Measurements from ENCODE around the gene ANKMY1.
"Not testable (repeated sequence)": the region's sequence is repeated elsewhere in the genome, so short reads cannot be mapped to it uniquely, and the experiment has no call there.

Gene ANKMY1

DNA sequence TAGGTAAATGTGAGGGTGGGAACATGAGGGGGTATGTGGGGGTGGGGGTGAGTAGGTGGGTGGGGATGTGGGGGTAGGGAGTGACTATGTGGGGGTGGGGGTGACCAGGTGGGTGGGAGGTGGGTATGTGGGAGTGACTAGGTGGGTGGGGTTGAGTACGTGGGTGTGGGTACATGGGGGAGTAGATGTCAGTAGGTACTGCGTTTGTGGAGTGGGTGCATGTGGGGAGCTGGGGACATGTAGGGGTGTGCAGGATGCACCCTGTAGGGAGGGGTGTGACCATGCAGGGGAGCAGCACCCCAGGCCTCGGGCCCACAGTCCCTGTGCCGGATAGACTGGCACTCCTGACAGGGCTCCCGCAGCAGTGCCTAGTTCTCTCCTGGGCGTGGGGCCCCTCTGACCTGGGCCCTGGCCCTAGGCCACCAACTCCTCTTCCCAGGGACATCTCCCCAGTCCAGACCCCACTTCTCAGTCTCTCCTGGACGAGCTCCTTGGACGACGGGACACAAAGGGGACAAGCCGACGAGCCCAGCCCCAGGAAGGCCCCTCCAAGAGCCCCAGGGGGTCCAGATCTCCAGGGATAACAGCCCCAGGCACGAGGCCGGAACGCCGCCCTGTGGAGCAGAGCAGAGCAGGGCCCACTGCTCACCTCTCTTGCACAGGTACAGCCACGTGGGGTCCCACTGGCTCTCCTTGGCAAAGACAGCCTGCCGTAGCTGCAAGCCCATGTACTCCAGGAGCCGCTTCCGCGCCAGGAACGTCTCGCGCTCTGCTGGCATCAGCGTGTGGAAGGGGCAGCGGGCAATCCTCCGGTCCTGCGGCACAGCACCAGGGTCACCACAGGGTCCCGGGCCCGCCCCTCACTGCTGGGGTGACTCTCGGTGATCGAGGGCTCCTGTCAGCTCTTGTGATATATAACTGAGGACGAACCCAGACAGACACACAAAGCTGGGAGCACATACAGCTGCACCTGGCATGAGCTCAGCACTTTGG lies 58.2 kb downstream of the ANKMY1 start:
- no peak for DNase-seq

DNA sequence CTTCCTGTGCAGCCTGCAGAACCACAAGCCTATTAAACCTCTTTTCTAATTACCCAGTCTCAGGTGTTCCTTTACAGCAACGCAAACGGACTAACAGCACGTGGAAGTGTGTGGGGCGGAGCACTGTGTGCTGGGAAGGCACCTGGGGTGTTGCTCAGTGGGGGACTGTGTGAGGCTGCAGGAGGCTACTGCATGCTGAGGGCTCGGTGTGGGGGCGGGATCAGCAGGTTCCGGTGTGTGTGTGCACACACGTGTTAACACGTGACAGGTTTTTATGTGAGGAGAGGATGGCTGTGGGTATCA lies 58.9 kb downstream of the ANKMY1 start:
- DNase-seq, result no peak

DNA sequence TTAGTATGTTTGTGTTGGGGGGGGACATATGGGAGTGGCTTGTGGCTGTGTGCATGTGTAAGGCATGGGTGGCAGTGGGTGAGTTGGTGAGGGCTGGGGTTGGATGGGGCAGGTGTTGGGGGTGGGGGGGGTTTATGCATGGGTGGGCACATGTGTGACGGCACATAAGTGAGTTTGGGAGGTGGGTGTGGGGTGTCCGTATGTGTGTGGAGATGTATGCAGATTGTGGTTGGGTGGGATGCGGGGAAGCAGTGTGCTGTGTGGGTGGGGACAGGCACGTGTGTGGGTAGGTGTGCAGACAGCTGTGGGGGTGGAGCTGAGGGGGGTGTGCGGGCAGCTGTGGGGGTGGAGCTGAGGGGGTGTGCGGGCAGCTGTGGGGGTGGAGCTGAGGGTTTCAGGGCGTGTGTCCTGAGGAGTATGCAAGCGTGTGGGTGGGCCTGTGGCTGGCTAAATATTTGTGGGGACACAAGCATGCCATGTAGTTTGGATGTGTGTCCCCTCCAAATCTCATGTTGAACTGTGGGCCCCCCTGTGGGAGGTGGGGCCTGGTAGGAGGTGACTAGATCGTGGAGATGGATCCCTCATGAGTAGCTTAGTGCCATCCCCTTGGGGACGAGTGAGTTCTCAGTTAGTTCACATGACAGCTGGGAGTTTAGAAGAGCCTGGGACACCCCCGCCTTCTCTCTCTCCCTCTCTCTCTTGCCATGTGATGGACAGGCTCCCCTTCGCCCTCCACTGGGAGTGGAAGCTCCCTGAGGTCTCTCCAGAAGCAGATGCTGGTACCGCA lies 59.4 kb downstream of the ANKMY1 start:
- DNase-seq, result no peak

DNA sequence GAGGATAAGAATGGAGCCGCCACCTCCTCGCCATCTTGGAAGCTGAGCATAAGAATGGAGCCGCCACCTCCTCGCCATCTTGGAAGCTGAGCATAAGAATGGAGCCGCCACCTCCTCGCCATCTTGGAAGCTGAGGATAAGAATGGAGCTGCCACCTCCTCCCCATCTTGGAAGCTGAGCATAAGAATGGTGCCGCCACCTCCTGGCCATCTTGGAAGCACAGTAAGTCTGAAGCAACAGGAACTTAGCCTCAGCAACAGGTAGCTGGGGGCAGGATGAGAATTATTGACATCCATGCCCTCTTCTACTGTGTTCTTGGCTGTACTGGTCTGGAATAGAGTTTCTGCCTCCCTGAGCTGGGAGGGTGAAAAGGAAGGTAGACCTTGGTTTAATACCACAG lies 60.7 kb downstream of the ANKMY1 start:
- DNase-seq, result not testable (repeated sequence)

DNA sequence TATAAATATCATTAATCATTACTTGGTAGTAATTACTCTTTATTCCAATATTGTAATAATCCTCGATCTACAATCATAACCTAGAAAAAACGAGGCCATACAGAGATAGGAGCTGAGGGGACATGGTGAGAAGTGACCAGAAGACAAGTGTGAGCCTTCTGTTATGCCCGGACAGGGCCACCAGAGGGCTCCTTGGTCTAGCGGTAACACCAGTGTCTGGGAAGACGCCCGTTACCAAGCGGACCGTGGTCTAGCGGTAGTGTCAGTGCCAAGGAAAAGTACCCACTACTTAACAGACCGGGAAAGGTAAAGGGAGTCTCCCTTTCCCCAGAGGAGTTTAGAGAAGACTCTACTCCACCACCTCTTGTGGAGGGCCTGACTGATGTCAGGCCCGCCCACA lies 62.8 kb downstream of the ANKMY1 start:
- DNase-seq, result not testable (repeated sequence)

DNA sequence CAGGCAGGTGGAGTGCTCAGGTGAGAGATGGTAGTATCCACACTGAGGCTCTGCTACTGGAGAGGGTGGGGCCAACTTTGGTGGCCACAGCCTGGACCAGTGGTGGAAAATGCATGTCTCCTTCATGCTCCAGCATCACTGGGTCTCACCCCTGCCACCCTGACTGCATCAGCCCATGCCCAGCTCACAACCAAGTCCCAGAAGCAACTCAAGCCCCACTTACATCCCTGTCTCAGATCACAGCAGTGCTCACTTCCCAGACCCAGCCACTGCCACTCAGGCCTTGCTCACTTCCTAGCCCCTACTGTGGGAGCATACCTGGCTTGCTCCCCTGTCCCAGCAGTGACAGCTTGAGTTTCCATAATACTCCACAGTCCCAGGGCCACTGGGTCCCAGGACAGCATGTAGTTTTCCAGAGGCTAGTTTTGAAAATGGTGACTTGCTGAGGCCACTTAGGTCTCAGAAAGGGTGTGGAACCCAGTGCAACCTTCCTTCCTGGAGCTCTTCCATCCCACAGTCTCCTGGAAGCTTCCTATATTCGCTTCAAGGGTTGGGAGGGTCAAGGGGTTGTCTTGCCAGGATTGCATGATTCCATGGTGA lies 63.5 kb downstream of the ANKMY1 start:
- no peak for DNase-seq

DNA sequence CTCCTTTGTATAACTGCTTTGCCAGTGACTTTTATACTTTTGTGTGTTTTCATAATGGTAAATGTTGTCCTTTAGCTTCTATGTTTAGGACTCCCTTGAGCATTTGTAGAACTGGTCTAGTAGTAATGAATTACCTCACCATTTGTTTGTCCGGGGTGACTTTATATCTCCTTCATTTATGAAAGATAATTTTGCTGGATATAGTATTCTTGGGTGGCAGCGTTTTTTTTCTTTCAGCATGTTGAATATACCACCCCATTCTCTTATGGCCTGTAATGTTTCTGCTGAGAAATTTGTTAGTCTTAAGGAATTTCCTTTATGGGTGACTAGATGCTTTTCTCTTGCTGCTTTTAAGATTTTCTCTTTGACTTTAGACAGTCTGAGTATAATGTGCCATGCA lies 66.3 kb downstream of the ANKMY1 start:
- DNase-seq, result no peak

DNA sequence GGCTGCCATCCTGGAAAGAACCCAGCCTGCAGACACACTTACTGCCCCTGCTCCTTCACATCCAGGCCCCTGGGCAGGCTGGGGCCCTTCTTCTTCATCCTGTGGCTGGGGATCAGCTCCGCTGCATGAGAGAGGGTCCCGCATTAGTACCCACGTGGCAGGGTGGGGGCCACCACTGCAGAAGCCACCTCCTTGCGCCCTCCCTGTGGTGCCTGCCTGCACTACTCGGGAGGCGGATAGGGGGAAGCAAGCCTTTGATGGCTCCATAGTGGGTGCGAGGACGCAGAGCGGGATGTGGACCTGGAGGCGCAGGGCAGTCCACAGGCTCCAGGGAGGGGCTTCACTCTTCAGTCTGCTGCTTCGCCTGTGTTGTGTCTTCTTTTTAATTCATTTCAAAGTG lies 75.6 kb downstream of the ANKMY1 start:
- DNase-seq, result no peak

DNA sequence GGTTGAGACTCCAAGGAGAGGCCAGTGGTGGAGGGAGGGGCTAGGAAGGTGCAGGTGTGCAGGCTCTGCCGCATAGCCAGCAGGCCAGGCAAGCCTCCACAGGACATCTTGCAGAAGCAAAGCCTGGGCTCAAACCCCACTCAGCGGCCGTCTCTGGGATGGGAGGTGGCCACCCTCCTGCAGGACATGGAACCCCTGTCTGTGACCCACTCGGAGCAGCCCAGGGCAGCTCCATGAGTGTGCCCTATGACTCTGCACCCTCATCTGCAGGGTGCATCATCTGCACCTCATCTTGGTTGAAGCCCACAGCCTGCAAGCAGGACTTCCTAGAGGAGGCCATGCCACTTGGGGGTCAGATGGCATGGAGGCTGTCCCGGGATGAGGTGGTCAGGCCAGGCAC lies 76.1 kb downstream of the ANKMY1 start:
- no peak for DNase-seq

DNA sequence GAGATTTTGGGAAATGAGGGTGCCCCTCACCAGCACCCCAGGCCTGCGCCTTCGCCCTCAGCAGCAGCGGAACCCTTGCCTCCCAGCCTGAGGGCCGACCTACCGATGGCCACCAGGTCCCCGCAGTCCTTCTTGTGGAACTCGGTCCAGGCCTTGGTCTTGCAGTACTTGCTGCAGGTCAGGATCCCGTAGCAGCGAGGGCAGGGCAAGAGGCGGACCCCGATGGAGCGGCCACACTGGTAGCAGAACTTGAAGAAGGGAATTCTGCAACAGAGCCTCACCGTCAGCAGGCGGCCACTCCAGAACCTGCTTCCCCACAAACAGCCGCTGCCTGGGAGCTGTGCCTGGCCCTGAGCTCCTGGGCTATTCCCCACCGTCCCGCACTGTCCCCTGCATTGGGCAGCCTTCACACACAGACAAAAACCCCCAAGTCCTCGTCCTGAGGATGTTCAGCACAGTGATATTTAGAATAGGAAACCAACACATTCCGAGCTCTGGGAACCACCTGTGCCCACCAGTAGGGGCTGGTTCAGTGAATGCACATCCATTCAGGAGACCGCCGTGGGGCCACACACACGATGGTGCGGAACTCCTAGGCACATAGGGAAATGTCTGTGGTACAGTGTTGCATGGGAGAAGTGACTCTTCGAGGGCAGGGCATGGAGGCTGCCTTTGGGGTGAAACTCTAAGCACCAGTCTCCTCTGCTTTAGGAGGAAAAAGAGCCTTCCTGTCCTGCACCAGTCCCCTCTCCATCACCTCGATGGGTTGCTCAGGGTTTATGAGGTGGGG lies 76.8 kb downstream of the ANKMY1 start:
- DNase-seq, result no peak

DNA sequence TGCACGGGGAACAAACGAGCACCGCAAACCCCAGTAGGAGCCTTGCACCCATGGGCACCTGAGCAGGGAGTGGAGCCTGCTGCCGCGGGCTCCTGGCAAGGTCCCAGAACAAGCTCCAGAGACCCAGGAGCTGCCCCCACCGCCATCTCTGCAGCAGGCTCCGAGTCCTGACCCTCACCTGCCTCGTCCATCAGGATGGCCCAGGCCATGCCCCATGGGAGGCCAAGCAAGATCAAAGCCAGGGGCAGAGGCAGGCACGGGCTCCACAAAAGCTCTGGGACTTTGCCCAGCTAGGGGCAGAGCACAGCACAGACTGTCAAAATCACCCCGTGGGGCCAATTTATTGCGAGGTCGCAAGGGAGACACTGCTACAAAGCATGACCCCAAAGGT lies 78.7 kb downstream of the ANKMY1 start:
- DNase-seq, result no peak

DNA sequence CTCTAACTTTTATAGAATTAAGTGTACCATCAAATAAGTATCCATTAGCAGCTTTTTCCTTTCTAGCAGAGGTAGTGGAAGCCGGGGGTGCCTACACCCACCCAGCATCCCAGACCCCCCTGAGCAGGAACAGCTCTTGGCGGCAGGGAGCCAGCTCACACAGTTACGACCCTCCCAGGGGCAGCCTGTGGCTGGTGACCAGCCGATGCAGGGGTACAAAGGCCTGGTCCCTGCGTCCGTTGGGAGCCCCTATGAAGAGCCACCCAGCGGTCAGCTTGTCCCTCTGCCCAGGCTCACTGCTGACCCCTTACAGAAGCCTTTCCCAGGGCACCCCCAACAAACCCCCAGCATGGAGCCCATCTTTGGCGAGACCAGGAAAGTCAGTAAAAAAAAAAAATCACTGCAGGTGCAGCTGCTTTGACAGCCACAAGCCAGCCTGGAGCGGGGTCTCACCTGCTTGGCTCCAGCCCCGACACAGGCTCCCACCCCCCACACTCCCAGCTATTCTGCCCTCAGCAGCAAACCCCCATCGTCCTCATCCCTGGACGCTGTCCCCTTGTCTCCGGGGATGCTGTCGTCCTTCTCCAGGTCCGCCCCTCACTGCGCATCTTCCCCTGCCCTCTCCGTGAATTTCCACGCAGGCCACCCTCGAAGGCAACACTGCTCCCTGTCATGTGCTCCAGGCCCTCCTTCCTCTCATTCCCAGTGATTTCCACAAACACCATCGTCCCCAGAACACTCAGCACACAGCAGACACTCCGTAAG lies 79.3 kb downstream of the ANKMY1 start:
- DNase-seq, result no peak

DNA sequence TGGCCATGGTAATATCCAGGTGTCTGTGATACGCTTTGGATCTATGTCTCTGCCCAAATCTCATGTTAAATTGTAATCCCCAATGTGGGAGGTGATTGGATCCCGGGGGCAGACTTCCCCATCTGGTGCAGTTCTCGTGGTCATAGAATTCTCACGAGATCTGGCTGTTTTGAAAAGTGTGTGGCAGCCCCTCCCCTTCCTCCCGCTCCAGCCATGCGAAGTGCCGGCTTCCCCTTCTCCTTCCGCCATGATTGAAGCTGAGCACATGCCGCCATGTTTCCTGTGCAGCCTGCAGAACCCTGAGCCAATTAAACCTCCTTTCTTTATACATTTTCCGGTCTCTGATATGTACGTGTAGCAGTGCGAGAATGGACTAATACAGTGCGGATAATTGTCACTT lies 79.9 kb downstream of the ANKMY1 start:
- no peak for DNase-seq

DNA sequence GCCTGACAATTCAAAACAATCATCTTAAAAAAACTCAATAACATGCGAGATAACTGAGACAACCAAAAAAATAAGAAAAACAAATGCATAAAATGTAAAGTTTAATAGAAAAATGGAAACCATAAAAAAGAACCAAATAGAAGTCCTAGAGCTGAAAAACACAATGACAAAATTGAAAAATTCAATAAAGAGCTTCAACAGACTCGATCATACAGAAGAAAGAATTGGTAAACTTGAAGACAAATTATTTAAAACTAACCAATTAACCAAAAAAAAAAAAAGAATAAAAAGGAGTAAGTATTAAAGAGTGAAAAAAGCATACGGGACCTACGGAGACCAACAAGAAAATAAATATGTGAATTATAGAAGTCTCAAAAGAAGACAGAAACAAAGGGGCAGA lies 84.6 kb downstream of the ANKMY1 start:
- DNase-seq, result no peak

DNA sequence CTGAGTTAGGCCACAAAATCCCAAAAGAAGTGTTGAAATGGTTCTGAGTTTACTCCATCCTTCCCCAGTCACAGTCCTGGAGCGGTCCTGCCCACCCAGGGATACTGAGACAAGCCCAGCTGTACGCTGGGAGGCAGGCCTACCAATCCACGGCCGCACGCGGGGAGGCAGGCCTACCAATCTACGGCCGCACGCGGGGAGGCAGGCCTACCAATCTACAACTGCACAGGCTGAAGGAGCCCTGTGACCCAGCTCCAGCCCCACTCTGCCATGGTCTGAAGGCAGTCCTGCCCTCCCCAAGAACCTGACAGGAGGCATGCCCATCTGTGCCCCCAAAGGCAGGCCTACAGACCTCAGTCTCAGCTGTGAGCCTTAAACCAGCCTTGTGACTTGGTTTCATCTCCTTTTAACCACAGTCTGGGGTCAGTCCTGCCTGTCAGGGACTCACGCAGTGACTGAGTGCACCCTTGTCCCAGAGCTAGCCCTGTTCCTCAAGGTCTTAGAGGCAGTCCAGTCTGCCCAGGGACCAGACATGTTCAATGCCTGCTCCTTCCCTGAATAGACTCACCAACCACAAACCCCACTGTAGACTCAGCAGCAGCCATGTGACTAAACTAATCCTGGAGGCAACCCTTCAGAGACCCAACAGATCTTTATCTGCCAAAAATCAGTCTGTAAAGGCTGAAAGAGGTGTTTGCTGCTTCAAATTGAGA lies 85.6 kb downstream of the ANKMY1 start:
- no peak for DNase-seq

DNA sequence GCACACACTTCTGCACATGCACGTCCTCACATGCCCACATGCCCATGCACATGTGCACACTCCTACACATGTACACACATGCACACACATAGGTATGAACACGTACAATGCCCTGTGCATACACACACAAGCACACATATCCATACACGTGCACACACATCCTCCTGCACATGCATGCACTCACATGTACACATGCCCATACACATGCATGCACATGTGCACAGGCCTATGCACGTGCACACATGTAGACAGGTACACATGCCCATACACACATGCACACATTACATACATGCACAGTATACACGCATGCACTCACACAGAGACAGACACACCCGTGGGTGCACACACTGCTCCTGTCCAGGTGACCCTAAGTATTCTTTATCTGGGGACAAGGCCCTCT lies 88.0 kb downstream of the ANKMY1 start:
- DNase-seq, result no peak

DNA sequence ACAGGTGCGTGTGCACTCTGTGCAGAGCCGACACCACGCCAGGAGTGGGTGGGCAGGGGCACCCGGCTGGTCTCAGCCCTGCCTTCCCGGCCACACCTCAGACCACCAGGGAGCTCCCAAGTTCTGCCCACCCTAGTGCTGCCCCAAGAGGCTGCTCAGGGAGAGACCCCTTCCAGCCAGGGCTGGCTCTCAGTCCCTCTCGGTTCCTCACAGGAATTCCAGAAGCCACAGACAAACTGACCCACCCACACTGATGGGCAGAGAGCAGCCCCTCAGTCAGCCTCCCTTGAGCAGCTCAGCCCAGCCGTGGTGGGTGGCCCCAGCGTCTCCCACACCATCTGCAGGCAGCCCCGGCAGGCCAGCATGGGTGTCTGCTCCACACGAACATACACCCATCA lies 88.5 kb downstream of the ANKMY1 start:
- DNase-seq, result no peak

DNA sequence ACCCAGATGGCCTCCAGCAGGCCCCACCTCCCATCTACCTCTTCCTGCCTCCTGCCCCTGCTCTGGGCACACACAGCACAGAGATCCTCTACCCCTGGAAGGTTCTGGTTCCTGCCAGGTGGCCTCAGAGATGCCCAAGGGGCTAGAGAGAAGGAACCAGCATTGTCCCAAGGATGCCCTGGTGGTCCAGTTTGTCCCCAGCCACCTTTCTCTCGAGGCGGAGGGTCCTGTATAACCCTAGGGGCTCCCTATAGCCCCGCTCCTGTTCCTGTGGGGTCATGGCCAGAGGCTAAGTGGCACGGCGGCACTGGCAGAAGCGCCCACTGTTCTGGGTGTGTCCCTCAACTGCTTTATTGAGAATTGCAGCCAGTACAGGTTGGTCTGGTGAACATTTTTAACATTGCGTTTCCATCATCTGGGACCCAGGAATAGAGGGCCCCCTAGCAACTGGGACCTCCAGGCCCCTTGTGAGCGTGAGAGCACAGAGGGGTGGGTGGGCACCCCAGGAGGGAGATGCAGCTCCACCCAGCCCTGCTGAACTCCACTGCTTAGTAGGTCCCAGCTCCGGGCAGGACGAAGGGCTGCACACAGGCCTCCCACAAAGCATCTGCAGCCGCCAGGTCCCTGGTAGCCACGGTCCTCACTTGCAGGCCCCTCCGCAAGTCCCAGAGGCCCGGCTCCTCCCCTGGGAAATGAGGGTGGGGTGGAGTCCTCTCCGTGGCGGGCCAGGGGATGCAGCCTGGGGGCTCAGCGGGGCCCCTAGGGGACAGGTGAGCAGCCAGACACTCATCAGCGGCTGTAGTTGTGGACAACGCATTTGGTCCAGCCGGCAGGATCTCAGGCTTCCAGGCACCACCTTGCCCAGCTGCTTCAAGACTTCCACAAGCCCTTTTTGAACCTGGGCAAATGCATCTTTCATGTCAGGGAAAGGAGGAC lies 89.2 kb downstream of the ANKMY1 start:
- DNase-seq, result no peak

DNA sequence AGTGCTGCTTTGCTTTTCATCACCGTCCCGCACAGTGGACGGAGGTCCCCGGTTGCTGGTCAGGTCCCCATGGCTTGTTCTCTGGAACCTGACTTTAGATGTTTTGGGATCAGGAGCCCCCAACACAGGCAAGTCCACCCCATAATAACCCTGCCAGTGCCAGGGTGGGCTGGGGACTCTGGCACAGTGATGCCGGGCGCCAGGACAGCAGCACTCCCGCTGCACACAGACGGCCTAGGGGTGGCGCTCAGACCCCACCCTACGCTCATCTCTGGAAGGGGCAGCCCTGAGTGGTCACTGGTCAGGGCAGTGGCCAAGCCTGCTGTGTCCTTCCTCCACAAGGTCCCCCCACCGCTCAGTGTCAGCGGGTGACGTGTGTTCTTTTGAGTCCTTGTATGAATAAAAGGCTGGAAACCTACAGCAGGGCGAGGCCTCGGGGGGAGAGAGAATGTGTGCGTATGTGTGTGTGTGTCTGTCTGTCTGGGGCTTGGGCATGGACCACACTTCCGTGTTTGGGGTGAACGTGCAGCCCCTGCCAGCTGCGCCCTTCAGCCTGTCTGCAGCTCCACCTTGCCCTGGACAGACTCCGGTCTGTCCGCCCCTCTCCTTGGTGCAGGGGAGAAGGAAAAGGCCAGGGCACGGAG lies 90.0 kb downstream of the ANKMY1 start:
- no peak for DNase-seq

DNA sequence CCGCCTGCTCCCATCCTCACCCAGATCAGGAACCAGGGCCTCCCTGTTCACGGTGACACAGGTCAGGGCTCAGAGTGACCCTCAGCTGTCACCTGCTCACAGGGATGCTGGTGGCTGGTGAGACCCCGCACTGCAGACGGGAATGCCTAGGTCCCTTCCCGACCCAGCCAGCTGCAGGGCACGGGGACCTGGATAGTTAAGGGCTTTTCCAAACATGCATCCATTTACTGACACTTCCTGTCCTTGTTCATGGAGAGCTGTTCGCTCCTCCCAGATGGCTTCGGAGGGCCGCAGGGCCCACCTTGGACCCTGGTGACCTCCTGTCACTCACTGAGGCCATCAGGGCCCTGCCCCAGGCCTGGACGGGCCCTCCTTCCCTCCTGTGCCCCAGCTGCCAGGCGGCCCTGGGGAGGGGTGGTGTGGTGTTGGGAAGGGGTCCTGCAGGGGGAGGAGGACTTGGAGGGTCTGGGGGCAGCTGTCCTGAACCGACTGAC lies 90.6 kb downstream of the ANKMY1 start:
- no peak for DNase-seq
